ENCODE data around the gene TSPEAR.

GRCh38 chr21:44616591-44616926 is 94.8 kb downstream of the TSPEAR start:
- TF ChIP-seq, protein P1, sequence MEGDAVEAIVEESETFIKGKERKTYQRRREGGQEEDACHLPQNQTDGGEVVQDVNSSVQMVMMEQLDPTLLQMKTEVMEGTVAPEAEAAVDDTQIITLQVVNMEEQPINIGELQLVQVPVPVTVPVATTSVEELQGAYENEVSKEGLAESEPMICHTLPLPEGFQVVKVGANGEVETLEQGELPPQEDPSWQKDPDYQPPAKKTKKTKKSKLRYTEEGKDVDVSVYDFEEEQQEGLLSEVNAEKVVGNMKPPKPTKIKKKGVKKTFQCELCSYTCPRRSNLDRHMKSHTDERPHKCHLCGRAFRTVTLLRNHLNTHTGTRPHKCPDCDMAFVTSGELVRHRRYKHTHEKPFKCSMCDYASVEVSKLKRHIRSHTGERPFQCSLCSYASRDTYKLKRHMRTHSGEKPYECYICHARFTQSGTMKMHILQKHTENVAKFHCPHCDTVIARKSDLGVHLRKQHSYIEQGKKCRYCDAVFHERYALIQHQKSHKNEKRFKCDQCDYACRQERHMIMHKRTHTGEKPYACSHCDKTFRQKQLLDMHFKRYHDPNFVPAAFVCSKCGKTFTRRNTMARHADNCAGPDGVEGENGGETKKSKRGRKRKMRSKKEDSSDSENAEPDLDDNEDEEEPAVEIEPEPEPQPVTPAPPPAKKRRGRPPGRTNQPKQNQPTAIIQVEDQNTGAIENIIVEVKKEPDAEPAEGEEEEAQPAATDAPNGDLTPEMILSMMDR (IDR thresholded peaks at IDR 0.05): no peak
- no peak for TF ChIP-seq POLR2A (IDR thresholded peaks at IDR 0.05)

Measured in right lobe of liver (tissue), 4 donors.